Chondrocyte (in vitro differentiated cells): ENCODE data around the gene KIF1A. TPM values are rescaled to one million over a fixed set of nuclear protein-coding genes. Genes with fewer than 3 reads are reported as not detected.

ENCODE experiments used
- DNase-seq: peaks from one replicate; pipeline ENCODE4 v3.0.0; 2021; ENCODE audit warnings: mixed read lengths, low spot score
- H3K27ac Mint-ChIP-seq: one replicate; pipeline ENCODE4 v1.8.0; 2021; ENCODE audit warnings: mild to moderate bottlenecking, moderate library complexity, mixed read lengths; ENCODE audit not compliant: unreplicated experiment
- H3K27me3 Mint-ChIP-seq: 2 replicates; pipeline ENCODE4 v1.8.0; 2021; ENCODE audit warnings: low read depth, mixed read lengths
- H3K36me3 Mint-ChIP-seq: 2 replicates; pipeline ENCODE4 v1.8.0; 2021; ENCODE audit warnings: low read depth, mixed read lengths
- H3K4me1 Mint-ChIP-seq: 2 replicates; pipeline ENCODE4 v1.8.0; 2021; ENCODE audit warnings: low read depth, mild to moderate bottlenecking, mixed read lengths
- H3K4me3 Mint-ChIP-seq: one replicate; pipeline ENCODE4 v1.8.0; 2021; ENCODE audit warnings: mild to moderate bottlenecking, moderate library complexity, mixed read lengths; ENCODE audit not compliant: unreplicated experiment
- H3K9me3 Mint-ChIP-seq: 2 replicates; pipeline ENCODE4 v1.8.0; 2021; ENCODE audit warnings: low read depth, mixed read lengths
- total RNA-seq: library from RNA; stranded (reverse); gene quantifications from 3 replicates; pipeline ENCODE4 v1.2.1, GENCODE V29; 2021
- TF ChIP-seq, protein P1 (sequence below): fragments of 200-600 bp; sonication (generic); IDR thresholded peaks from 2 replicates; pipeline ENCODE4 v1.5.0; 2021; ENCODE audit warnings: antibody characterized with exemption, mild to moderate bottlenecking, moderate library complexity

KIF1A gene
- total RNA-seq, 1 donor from 2014 or later: 60.0 TPM

DNA sequence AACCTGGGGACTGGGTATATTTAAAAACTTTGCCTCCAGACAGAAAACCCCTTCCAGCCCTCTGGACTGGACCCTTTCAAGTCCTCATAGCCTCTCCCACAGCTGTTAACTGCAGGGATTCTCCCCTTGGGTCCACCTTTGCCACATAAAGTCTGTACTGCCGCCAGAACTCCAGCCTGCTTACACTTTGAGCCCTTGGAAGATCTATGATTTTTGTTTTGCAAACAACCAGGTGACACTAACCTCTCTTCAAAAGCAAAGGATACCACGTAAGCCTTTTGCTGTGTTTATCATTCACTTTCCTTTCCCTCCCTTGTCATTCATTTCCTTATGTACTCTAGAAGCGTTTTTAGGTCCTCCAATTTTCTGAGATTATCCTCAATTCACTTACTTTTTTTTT is 44.5 kb upstream of the KIF1A start:
- Mint-ChIP-seq H3K27ac (no peak overlapping the region), H3K4me3 (no peak overlapping the region), H3K27me3 (peaks cover 48% of the 10 kb centered on the region), H3K4me1 (no peaks in the 10 kb centered on the region), H3K36me3 (no peaks in the 10 kb centered on the region), H3K9me3 (no peaks in the 10 kb centered on the region)
- DNase-seq: no peak
- TF ChIP-seq, protein P1, sequence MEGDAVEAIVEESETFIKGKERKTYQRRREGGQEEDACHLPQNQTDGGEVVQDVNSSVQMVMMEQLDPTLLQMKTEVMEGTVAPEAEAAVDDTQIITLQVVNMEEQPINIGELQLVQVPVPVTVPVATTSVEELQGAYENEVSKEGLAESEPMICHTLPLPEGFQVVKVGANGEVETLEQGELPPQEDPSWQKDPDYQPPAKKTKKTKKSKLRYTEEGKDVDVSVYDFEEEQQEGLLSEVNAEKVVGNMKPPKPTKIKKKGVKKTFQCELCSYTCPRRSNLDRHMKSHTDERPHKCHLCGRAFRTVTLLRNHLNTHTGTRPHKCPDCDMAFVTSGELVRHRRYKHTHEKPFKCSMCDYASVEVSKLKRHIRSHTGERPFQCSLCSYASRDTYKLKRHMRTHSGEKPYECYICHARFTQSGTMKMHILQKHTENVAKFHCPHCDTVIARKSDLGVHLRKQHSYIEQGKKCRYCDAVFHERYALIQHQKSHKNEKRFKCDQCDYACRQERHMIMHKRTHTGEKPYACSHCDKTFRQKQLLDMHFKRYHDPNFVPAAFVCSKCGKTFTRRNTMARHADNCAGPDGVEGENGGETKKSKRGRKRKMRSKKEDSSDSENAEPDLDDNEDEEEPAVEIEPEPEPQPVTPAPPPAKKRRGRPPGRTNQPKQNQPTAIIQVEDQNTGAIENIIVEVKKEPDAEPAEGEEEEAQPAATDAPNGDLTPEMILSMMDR: no peak

DNA sequence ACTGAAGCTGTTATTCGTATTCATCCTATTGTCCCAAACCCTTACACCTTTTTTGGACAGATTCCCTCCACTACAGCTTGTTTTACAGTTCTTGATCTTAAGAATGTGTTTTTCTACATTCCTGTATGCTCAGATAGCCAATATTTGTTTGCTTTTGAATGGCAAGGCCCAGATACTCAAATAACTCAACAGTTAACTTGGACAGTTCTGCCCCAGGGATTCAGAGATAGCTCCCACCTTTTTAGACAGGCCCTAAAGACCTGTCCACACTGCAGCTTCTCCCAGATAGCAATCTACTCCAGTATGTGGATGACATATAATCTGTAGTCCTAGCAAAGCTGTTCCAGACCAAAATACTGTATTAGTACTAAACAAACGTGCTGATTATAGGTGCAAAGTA is 41.5 kb upstream of the KIF1A start:
- H3K4me3 Mint-ChIP-seq: no peak overlapping the region
- no peak for DNase-seq
- TF ChIP-seq, protein P1: no peak
- no peak overlapping the region for H3K27ac Mint-ChIP-seq
- H3K27me3 Mint-ChIP-seq: peaks cover 51% of the 10 kb centered on the region
- H3K36me3 Mint-ChIP-seq: no peaks in the 10 kb centered on the region
- H3K4me1 Mint-ChIP-seq: no peaks in the 10 kb centered on the region
- H3K9me3 Mint-ChIP-seq: no peaks in the 10 kb centered on the region

DNA sequence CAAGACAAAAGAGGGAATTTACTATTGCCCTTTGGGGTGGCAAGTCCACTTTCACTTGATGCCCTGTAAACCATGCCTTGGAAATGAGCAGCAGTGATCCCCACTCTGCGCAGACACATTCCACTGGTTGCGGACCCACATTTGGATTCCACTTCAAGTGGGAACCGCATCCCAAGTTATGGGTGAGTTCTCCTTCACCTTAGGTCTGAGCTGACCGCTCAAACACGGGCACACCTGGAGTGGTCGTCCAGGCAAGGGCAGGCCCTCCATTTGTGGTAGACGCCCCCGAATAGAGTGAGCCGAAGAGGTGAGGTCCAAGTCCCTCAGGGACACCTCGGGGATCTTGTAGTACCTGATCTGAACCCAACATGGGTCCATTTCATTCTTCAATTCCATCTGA is 38.9 kb upstream of the KIF1A start:
- Mint-ChIP-seq H3K9me3 (peaks cover 11% of the 10 kb centered on the region), H3K27me3 (peaks cover 33% of the 10 kb centered on the region), H3K4me3 (no peak overlapping the region), H3K27ac (no peak overlapping the region), H3K36me3 (no peaks in the 10 kb centered on the region), H3K4me1 (no peaks in the 10 kb centered on the region)
- peak; percentile 44 for DNase-seq
- TF ChIP-seq, protein P1: no peak

DNA sequence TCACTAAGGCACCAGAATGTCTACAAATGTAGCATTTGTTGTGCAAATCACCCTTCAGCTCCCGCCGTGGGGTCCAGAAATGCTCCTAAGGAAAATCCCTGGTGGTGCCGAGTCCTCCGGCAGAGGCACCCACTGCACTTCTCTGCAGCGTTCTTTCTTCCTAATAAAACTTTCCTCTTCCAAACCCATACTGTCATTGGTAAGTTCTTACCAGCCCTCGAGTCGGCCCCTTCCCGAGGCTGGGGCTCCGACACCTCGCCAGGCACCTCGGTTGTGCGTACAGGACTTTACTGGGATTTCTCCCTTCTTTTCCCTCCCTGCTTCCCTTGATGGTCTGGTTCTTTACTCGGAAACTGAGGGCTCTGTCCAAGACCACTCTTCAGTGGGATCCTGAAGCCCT is 38.3 kb upstream of the KIF1A start:
- TF ChIP-seq, protein P1: no peak
- no peaks in the 10 kb centered on the region for H3K36me3 Mint-ChIP-seq
- H3K4me1 Mint-ChIP-seq: no peaks in the 10 kb centered on the region
- H3K27me3 Mint-ChIP-seq: peaks cover 28% of the 10 kb centered on the region
- no peak overlapping the region for H3K27ac Mint-ChIP-seq
- peak; percentile 32 for DNase-seq
- H3K4me3 Mint-ChIP-seq: no peak overlapping the region
- H3K9me3 Mint-ChIP-seq: peaks cover 11% of the 10 kb centered on the region

DNA sequence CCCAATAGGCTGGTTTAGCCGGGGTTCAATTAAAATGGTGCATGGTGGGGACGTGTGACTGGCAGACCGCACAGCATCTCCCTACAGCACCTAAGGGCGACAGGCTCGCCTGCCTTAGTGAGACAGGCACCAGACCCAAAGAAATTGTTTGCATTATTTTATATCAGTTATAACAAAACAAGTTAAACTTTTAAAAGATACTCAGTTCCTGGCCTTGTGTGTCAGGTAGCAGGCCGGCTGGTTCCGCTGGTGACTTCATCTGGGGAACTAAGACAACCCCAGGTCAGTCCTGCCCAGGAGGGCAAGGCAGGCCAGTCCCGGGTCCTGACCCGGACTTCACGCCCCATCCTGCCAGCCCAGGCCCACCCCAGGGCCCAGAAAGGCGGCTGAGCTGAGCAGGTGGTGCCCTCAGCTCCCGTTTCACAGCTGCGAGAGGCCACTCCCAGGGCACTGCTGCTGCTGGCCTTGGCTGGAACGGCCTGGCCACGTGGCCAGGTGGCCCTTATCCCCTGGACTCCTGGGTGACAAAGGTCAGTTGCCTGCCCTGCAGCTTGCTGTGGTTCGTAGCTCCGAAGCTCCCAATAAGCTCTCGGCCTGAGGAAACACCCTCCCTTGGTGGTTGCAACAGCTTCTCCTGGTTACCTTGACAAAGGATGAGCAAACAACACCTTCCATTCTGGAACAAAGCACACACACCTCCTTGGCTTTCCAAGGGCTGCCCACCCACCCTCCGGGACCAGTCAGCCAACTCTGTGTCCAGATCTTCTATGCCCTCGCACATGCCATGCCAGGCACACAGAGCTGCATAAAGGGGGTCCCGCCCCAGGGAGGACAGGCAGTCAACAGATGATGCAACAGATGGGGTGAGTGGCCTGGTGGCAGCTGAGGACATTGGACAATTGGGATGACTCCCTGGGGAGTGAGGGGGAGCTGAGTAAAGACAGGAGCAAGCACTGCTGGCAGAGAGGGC is 37.3 kb upstream of the KIF1A start:
- peaks cover 11% of the 10 kb centered on the region for H3K9me3 Mint-ChIP-seq
- H3K27ac Mint-ChIP-seq: no peak overlapping the region
- no peaks in the 10 kb centered on the region for H3K4me1 Mint-ChIP-seq
- DNase-seq: peak; percentile 71
- no peak overlapping the region for H3K4me3 Mint-ChIP-seq
- H3K36me3 Mint-ChIP-seq: no peaks in the 10 kb centered on the region
- TF ChIP-seq, protein P1: no peak
- H3K27me3 Mint-ChIP-seq: peaks cover 25% of the 10 kb centered on the region
